ENCODE results near the gene COMTD1. TPM values are rescaled to one million over a fixed set of nuclear protein-coding genes. Genes with fewer than 3 reads are reported as not detected.

COMTD1 gene
- total RNA-seq, 2 donors from 2014 or later, result 62.6 to 117 TPM

DNA sequence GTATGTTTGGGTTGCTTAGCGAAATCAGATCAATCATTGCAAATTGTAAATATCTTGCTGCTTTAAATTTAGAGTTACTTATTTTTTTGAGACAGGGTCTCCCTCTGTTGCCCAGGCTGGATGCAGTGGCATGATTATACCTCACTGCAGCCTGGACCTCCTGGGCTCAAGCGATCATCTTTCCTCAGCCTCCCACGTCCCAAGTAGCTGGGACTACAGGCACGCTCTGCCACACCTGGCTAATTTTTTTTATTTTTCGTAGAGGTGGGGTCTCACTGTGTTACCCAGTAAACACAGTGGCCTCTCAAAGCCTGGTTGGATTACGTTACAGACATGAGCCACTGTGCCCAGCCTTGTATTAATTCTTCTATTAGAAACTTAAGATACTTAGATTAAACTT is 23.4 kb downstream of the COMTD1 start:
- Histone ChIP-seq H3K36me3 (peaks cover 26% of the 10 kb centered on the region), H3K27me3 (no peaks in the 10 kb centered on the region), H3K27ac (no peak overlapping the region), H3K4me3 (peak overlapping the region; percentile 86), H3K4me1 (peaks cover 5% of the 10 kb centered on the region), H3K9ac (ENCODE audit: low read depth in 2 of 2, low read length in 2 of 2) (no peak overlapping the region), H3K9me3 (no peaks in the 10 kb centered on the region)
- intact Hi-C loops (cut with DNase I), result no loop called here
- TF ChIP-seq, protein P1, sequence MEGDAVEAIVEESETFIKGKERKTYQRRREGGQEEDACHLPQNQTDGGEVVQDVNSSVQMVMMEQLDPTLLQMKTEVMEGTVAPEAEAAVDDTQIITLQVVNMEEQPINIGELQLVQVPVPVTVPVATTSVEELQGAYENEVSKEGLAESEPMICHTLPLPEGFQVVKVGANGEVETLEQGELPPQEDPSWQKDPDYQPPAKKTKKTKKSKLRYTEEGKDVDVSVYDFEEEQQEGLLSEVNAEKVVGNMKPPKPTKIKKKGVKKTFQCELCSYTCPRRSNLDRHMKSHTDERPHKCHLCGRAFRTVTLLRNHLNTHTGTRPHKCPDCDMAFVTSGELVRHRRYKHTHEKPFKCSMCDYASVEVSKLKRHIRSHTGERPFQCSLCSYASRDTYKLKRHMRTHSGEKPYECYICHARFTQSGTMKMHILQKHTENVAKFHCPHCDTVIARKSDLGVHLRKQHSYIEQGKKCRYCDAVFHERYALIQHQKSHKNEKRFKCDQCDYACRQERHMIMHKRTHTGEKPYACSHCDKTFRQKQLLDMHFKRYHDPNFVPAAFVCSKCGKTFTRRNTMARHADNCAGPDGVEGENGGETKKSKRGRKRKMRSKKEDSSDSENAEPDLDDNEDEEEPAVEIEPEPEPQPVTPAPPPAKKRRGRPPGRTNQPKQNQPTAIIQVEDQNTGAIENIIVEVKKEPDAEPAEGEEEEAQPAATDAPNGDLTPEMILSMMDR (IDR thresholded peaks at IDR 0.05), result no peak
- DNase-seq, result no peak

DNA sequence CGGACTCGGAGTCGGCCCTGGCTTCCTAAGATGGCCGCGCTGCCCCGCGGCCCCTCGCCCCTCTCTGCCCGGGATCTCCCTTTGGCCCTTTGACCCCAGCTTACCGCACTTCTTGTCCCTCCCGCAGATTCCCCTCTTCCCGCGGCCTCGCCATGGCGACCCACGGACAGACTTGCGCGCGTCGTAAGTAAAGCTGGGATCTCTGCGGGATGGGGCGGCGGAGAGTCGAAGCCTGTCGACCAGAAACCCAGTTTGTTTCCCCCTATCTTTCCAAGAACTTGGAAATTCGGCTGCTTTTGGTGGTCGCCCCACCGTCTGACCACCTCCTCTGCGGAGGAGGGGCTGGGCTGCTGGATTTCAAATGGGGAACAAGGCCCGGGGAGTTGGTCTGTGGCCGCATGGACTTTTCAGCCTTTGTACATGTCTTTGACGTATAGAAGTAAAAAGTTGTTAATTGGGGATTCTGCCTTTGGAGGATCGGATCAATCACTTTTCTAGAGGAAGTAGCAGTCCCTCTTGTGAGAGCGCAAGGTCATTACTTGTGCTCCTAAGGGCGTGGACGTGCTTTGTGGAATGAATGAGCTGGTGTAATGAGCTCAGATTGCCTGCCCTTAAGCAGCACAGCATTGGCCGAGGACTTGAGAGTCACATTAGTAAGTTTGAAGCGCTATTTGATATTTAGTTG is 24.6 kb downstream of the COMTD1 start:
- Histone ChIP-seq H3K27ac (peak overlapping the region; percentile 95), H3K4me3 (peak overlapping the region; percentile 86), H3K9me3 (no peaks in the 10 kb centered on the region), H3K27me3 (no peaks in the 10 kb centered on the region), H3K36me3 (peaks cover 14% of the 10 kb centered on the region), H3K4me1 (peaks cover 5% of the 10 kb centered on the region), H3K9ac (ENCODE audit: low read depth in 2 of 2, low read length in 2 of 2) (peak overlapping the region; percentile 98 to 99)
- intact Hi-C loops (cut with DNase I), result no loop called here
- TF ChIP-seq, protein P1 (IDR thresholded peaks at IDR 0.05), result no peak
- DNase-seq, result peak; percentile 70

DNA sequence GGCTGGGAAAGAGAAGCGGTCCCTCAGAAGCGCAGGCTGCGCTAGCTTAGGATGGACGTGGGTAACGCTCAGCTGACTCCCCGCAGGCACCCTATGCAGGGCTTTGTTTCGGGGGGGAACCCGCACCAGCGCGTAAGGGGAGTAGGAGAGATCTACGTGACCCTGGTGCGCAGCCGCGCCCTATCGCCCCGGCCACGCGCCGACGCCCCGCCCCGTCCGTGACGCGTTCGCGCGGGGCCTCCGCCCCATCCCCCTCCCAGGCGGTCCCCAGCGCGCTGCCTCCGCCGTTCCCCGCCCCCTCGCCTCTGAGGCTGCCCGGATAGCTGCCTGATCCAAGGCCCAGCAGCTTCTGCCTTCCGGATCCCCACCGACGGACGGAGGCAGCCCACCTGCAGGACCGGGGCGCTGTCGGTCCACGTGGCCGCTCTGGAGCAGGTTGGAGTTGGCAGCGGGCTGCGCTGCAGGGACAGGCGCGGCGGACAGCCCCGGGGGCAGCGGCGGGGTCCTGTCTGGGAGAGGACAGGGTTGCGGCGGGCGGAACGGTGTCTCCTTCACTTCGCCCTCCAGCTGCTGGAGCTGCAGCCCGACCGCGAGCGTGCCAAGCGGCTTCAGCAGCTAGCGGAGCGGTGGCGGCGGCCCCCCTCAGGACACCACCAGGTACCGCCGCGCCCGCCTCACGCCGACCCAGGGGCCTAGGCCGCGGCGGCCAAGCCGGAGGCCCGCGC is 25.3 kb downstream of the COMTD1 start, which contains the start of gene VDAC2:
Gene VDAC2, plus strand, starts transcription at position 515 of the 725 bp plus-strand sequence. CDS start 363 bp downstream, outside the sequence.
- TF ChIP-seq, protein P1 (IDR thresholded peaks at IDR 0.05), result no peak
- Histone ChIP-seq H3K4me3 (peak within 1 kb of the TSS; percentile 86), H3K27me3 (no peaks in the 10 kb centered on the region), H3K27ac (peak within 1 kb of the TSS; percentile 95), H3K9ac (ENCODE audit: low read depth in 2 of 2, low read length in 2 of 2) (peak within 1 kb of the TSS; percentile 98 to 99), H3K9me3 (no peaks in the 10 kb centered on the region), H3K36me3 (peaks cover 8% of the 10 kb centered on the region), H3K4me1 (peaks cover 5% of the 10 kb centered on the region)
- intact Hi-C loops (cut with DNase I), result no loop called here
- DNase-seq, result peak; percentile 91

DNA sequence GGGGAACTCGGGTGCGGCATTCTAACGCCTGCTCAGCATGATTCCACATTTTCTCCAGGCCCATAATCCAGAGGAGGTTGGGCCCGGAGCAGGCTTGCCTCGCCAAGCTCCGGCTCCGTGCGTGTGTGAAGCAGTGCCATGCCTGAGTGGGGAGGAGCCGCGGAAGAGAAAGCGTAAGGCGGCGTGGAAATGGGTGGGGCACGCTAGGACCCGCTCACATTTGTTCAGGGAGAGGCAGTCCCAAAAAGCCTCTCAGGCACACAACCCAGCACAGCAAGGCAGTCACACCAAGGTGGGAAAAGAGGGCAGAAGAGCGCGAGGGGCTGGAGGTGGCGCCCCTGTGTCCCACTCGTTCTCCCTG is 25.9 kb downstream of the COMTD1 start:
- peak; percentile 71 for DNase-seq
- peak overlapping the region; percentile 98 to 99 for H3K9ac ChIP-seq (ENCODE audit: low read depth in 2 of 2, low read length in 2 of 2)
- H3K36me3 ChIP-seq, result peaks cover 2% of the 10 kb centered on the region
- peak overlapping the region; percentile 95 for H3K27ac ChIP-seq
- H3K9me3 ChIP-seq, result no peaks in the 10 kb centered on the region
- peak overlapping the region; percentile 86 for H3K4me3 ChIP-seq
- H3K4me1 ChIP-seq, result peaks cover 5% of the 10 kb centered on the region
- TF ChIP-seq, protein P1 (IDR thresholded peaks at IDR 0.05), result no peak
- intact Hi-C loops (cut with DNase I), result no loop called here
- no peaks in the 10 kb centered on the region for H3K27me3 ChIP-seq

DNA sequence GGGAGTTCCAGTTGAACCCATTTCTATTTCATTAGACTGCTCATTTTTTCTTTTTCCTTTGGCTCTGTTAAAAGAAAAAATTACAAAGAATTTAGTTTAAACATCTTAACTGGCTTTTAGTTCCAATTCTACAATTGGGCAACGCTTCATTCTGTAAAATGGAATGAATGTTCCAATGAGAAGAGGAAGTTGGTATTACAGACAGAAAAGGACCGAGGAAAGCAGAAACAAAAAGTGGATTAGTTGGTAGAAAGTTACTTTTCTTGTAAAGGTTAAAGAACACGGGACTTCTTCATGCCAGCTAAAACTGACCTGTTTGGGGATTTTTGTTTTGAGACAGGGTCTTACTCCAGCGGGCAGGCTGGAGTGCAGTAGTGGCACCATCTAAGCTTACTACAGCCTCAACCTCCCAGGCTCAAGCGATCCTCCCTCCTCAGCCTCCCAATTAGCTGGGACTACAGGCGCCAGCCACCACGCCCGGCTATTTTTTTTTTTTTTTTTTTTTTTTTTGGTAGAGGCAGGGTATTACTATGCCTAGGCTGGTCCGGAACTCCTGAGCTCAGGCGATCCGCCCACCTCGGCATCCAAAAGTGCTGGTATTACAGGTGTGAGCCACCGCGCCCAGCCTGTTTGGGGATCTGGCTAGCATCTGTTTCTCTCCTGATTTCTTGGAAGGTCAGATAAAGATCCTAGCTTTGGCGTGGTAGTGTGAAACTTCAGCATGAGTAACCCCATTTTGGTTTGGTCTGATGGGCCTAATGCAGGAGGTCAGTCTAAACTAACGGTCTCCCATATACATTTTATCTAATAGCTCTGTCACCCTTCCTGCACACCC is 26.5 kb downstream of the COMTD1 start:
- no peaks in the 10 kb centered on the region for H3K9me3 ChIP-seq
- peak; percentile 40 for DNase-seq
- intact Hi-C loops (cut with DNase I), result no loop called here
- TF ChIP-seq, protein P1 (IDR thresholded peaks at IDR 0.05), result no peak
- peak overlapping the region; percentile 86 for H3K4me3 ChIP-seq
- H3K36me3 ChIP-seq, result no peaks in the 10 kb centered on the region
- peak overlapping the region; percentile 95 for H3K27ac ChIP-seq
- no peaks in the 10 kb centered on the region for H3K27me3 ChIP-seq
- peak overlapping the region; percentile 98 to 99 for H3K9ac ChIP-seq (ENCODE audit: low read depth in 2 of 2, low read length in 2 of 2)
- H3K4me1 ChIP-seq, result peaks cover 5% of the 10 kb centered on the region

Measured in colonic mucosa (tissue), 4 donors.